RWPE1 (cell line): ENCODE data around the gene ZNF764.

ENCODE experiments used
- CTCF ChIA-PET: fragments of 350-600 bp; sonication (Branson Sonifier 250); formaldehyde crosslinking; extraction: SDS; loops from one replicate; lab custom pipeline; 2021; lab: Yijun Ruan, JAX
- POLR2A ChIA-PET: fragments of 400-600 bp; formaldehyde crosslinking; extraction: SDS; loops from one replicate; lab custom pipeline; 2020; ENCODE audit warnings: antibody characterized with exemption; ENCODE audit not compliant: low non-redundant PET; lab: Yijun Ruan, JAX
- DNase-seq: peaks from one replicate; pipeline ENCODE4 v3.0.0; 2012; ENCODE audit warnings: low spot score
- H3K27ac ChIP-seq: fragments of 450-650 bp; 2 replicates; pipeline ENCODE4 v1.5.1; 2017
- TF ChIP-seq, protein P1 (sequence below): fragments of 450-650 bp; conservative IDR thresholded peaks from 2 replicates; pipeline ENCODE4 v1.5.1; 2017; ENCODE audit warnings: low read depth, mild to moderate bottlenecking

Gene ZNF764

DNA sequence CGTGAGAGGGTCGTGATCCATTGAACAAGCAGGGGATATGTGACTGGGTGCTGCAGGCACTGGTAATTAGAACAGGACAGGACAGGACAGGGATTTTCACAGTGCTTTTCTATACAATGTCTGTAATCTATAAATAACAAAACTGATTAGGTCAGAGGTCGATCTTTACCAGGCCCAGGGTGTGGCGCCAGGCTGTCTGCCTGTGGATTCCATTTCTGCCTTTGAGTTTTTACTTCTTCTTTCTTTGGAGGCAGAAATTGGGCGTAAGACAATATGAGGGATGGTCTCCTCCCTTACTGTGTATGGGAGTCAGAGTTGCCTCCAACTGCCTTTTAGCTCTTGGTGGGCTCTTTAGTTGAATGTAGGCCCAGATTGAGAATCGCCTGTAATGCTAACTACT lies 1.5 kb upstream of the ZNF764 start:
- TF ChIP-seq, protein P1, sequence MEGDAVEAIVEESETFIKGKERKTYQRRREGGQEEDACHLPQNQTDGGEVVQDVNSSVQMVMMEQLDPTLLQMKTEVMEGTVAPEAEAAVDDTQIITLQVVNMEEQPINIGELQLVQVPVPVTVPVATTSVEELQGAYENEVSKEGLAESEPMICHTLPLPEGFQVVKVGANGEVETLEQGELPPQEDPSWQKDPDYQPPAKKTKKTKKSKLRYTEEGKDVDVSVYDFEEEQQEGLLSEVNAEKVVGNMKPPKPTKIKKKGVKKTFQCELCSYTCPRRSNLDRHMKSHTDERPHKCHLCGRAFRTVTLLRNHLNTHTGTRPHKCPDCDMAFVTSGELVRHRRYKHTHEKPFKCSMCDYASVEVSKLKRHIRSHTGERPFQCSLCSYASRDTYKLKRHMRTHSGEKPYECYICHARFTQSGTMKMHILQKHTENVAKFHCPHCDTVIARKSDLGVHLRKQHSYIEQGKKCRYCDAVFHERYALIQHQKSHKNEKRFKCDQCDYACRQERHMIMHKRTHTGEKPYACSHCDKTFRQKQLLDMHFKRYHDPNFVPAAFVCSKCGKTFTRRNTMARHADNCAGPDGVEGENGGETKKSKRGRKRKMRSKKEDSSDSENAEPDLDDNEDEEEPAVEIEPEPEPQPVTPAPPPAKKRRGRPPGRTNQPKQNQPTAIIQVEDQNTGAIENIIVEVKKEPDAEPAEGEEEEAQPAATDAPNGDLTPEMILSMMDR = no peak
- peak overlapping the region; percentile 90 for H3K27ac ChIP-seq
- POLR2A ChIA-PET = no interaction called here
- CTCF ChIA-PET = no interaction called here
- DNase-seq = no peak

DNA sequence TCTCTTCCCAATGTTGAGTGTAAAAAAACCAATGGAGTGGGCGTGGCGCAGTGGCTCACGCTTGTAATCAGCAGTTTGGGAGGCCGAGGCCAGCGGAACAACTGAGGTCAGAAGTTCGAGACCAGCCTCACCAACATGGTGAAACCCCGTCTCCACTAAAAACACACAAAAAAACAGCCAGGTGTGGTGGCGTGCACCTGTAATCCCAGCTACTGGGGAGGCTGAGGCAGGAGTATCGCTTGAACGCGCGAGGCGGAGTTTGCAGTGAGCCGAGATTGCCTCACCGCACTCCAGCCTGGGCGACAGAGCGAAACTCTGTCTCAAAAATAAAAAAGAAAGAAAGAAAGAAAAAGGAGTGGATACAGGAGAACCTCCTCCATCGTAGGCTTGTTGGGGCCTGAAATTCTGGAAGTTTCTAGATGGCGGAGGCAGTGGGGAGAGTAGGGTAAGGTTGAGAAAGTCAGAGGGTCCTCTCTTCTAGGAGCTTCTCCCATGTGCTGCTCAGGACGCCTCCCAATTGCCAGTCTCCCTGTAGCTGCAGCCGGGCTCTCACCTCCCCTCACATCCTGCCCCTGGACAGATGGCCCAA lies 709 bp upstream of the ZNF764 start:
- H3K27ac ChIP-seq = peak overlapping the region; percentile 90
- ChIA-PET CTCF (interaction anchor here (0.7 to 1.9 kb wide), 3 partner anchors 12 to 109 kb away, joined by 3 to 11 read pairs (median 5); no protein-coding TSS in a partner anchor), POLR2A (interaction anchor here (1.3 to 1.9 kb wide), 3 partner anchors 23 to 129 kb away, joined by 3 to 7 read pairs (median 5); partner anchors contain the start of gene DCTPP1)
- no peak for DNase-seq
- TF ChIP-seq, protein P1 = no peak

DNA sequence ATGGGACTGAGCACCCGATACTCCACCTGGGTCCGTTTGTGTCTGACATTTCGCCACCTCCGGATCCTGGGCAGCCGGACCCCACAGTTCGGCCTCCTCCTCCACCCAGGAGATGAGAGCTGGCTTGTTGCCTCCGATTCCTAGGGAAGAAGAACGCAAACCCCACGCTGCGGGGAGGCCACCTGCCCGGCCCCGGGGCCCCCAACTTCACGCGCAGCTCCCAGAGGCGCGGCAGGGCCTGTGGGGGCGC lies 542 bp downstream of the ZNF764 start:
- DNase-seq = no peak
- POLR2A ChIA-PET = interaction anchor here (0.5 to 1.9 kb wide), 3 partner anchors 22 to 127 kb away, joined by 3 to 7 read pairs (median 4); partner anchors contain the start of gene DCTPP1
- peak overlapping the region; percentile 90 for H3K27ac ChIP-seq
- CTCF ChIA-PET = interaction anchor here (0.6 to 1.9 kb wide), 6 partner anchors 22 to 466 kb away, joined by 3 to 11 read pairs (median 4); partner anchors contain the start of gene DCTPP1
- TF ChIP-seq, protein P1 = no peak

DNA sequence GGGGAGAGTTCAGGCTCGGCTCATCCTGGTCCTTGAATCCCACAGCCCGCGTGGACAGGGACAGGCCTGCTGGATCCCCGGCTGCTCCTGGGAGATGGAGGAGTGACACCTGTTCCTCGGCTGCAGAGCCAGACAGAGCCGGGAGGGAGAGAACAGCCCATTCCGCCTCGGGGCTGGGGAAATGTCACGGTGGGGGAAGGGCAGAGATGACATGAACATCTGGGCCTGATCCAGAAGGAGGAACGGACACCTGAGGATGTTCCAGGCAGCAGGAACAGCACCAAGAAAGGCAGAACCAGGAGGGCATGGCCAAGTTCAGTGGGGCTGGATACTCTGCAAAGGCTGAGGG lies 2.1 kb downstream of the ZNF764 start:
- peak overlapping the region; percentile 90 for H3K27ac ChIP-seq
- ChIA-PET CTCF (no interaction called here), POLR2A (no interaction called here)
- TF ChIP-seq, protein P1 = no peak
- no peak for DNase-seq

DNA sequence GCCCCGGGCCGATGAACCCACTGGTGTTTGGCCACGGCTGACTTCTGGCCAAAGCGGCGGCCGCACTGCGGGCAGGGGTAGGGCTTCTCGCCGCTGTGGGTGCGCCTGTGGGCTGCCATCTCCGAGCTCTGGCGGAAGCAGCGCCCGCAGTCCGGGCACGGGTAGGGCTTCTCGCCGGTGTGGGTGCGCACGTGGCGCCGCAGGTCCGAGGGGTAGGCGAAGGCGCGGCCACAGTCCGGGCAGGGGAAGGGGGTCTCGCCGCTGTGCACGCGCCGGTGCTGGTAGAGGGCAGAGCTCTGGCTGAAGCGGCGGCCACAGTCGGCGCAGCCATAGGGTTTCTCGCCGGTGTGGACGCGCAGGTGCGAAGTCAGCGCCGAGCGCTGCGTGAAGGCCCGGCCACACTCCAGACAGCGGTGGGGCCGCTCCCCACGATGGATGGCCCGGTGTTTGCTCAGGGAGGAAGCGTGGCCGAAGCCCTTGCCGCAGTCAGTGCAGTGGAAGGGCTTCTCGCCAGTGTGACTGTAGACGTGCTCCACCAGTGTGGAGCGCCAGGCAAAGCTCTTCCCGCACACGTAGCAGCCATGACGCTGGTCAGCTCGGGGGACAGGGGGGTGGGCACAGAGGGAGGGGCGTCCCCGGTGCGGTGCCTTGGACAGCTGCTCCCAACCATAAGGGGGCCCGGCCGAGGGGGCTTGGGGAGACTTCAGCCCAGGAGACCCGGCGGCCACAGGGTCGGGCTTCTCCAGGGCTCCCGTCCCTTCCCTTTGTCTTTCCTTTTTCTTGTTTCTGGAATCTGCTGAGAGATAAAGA lies 2.7 kb downstream of the ZNF764 start:
- TF ChIP-seq, protein P1 = no peak
- CTCF ChIA-PET = interaction anchor here (1.1 to 1.3 kb wide), 2 partner anchors 20 to 73 kb away, joined by 3 to 4 read pairs; no protein-coding TSS in a partner anchor
- DNase-seq = no peak
- POLR2A ChIA-PET = no interaction called here
- H3K27ac ChIP-seq = peak overlapping the region; percentile 90

DNA sequence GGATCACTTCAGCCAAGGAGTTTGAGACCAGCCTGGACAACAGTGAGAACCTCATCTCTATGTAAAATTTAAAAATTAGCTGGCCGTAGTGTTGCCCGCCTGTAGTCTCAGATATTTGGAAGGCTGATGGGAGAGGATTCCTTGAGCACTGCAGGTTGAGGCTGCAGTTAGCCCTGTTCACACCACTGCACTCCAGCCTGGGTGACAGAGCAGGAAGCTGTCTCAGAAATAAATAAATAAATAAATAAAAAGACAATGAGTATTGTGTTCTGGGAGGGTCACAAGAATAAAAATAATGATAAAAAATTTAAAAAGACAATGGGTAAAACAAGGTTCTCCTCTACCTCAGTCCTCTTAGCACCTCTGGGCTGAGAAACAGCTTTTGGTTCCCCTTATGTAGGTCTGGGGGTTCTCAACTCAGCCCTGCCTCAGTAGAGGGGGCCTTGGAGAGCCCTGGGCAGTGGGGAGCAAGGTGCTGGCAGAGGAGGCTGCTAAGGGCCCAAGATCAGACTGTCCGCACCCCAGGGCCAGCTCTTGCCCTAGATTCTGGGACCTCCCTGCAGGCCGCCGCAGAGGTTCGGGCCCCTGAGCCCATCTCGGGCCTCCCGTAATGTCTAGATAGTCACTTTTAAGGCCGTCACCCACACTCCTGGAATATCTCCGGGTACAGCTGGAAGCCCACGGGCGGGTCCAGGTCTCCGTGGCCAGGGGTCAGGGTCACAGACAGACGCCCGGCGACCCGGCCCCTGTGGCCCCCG lies 3.4 kb downstream of the ZNF764 start:
- H3K27ac ChIP-seq = peak overlapping the region; percentile 5
- DNase-seq = no peak
- POLR2A ChIA-PET = interaction anchor here (0.6 kb wide), 1 partner anchor 73 kb away, joined by 3 read pairs; no protein-coding TSS in a partner anchor
- TF ChIP-seq, protein P1 = no peak
- CTCF ChIA-PET = interaction anchor here (1.1 to 1.3 kb wide), 2 partner anchors 19 to 74 kb away, joined by 3 to 4 read pairs; no protein-coding TSS in a partner anchor
